Gastroesophageal sphincter (tissue), 4 donors: ENCODE measurements around the gene GABRG3. TPM values are rescaled to one million over a fixed set of nuclear protein-coding genes. Genes with fewer than 3 reads are reported as not detected.

Source experiments
- ATAC-seq: fragments of 150-250 bp; one replicate; pipeline ENCODE4 v1.9.1; 2016; ENCODE audit warnings: mild to moderate bottlenecking, moderate library complexity
- H3K27ac ChIP-seq, 4 donors: fragments of 200-600 bp; sonication (generic) in 3 of 4; 1 replicate in 3 of 4; 2 replicates in 1 of 4; pipeline ENCODE4 v1.5.1; 2016 to 2019
- H3K27me3 ChIP-seq: fragments of 200-600 bp; sonication (generic); one replicate; pipeline ENCODE4 v1.5.1; 2019
- H3K36me3 ChIP-seq, 2 donors: fragments of 200-600 bp; sonication (generic); one replicate each; pipeline ENCODE4 v1.5.1; 2019; ENCODE audit warnings: control low read depth in 1 of 2
- H3K4me1 ChIP-seq, 3 donors: fragments of 200-600 bp; sonication (generic); 1 replicate in 2 of 3; 2 replicates in 1 of 3; pipeline ENCODE4 v1.5.1; 2016 to 2019; ENCODE audit warnings: control low read depth in 2 of 3
- H3K4me3 ChIP-seq, 2 donors: fragments of 200-600 bp; sonication (generic); one replicate each; pipeline ENCODE4 v1.5.1; 2019; ENCODE audit warnings: mild to moderate bottlenecking in 1 of 2, moderate library complexity in 1 of 2
- H3K9me3 ChIP-seq, 3 donors: fragments of 200-600 bp; sonication (generic); one replicate each; pipeline ENCODE4 v1.5.1; 2017 to 2019; ENCODE audit warnings: control low read depth in 2 of 3
- EP300 ChIP-seq: sonication (generic); formaldehyde crosslinking; IDR thresholded peaks from one replicate; pipeline ENCODE4 v1.6.1; 2017; ENCODE audit warnings: antibody characterized with exemption, mild to moderate bottlenecking
- POLR2A ChIP-seq, 2 donors: fragments of 450-650 bp; IDR thresholded peaks; one replicate each; pipeline ENCODE4 v1.6.1; 2017; ENCODE audit warnings: antibody characterized with exemption in 2 of 2, mild to moderate bottlenecking in 2 of 2, moderate library complexity in 1 of 2
- POLR2AphosphoS5 ChIP-seq: sonication (generic); formaldehyde crosslinking; IDR thresholded peaks from one replicate; pipeline ENCODE4 v1.6.1; 2017; ENCODE audit warnings: antibody characterized with exemption
- WGBS, 2 donors: methylation state at CpG; one replicate each; pipeline ENCODE4 v1.1.5; 2018; ENCODE audit warnings: low coverage in 1 of 2; 5-methylcytosine and 5-hydroxymethylcytosine counted together
- total RNA-seq, 4 donors: library from RNA; depleted of rRNA; stranded (reverse); fragments of >200 nt; gene quantifications; one replicate each; pipeline ENCODE4 v1.1.0, GENCODE V29; 2016
- TF ChIP-seq, protein P1 (sequence below), 4 experiments: fragments of 200-600 bp in 2 of 4; fragments of 450-650 bp in 2 of 4; sonication (generic) in 1 of 4; IDR thresholded peaks; one replicate each; pipeline ENCODE4 v1.5.1; 2017 to 2019; ENCODE audit warnings: antibody characterized with exemption in 4 of 4, mild to moderate bottlenecking in 2 of 4, moderate library complexity in 2 of 4

The GABRG3 gene
- total RNA-seq, 4 donors from 2014 or later, result under 0.01 to 0.04 TPM; not detected in 2

DNA sequence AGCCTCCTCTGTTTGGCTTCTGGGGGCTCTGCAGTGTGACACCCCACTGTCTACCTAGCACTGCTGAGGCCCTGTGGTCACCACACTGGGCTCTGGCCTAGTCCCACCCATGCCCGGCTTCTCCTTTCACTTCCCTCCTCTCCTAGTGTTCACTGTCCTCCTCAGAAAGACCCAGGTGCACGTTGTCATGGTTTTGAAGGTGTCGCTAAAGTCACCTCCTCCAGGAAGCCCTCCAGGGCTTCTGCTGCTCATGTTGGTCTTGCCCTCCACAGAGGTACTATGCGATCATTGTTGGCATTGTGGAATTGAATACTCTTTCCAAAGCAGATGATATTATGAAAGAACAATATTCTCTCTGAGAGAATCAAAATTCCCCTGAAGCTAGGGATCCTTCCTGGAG is 163.5 kb downstream of the GABRG3 start:
- no peak for ATAC-seq
- H3K4me3 ChIP-seq, result no peak overlapping the region
- H3K27ac ChIP-seq, result no peak overlapping the region
- no peaks in the 10 kb centered on the region for H3K4me1 ChIP-seq
- H3K36me3 ChIP-seq, result no peaks in the 10 kb centered on the region
- no peaks in the 10 kb centered on the region for H3K9me3 ChIP-seq
- WGBS, 2 donors, result 92 to 97% methylated on average over 2 to 4 of the region's 4 CpGs
- no peak for TF ChIP-seq POLR2AphosphoS5
- TF ChIP-seq, protein P1, sequence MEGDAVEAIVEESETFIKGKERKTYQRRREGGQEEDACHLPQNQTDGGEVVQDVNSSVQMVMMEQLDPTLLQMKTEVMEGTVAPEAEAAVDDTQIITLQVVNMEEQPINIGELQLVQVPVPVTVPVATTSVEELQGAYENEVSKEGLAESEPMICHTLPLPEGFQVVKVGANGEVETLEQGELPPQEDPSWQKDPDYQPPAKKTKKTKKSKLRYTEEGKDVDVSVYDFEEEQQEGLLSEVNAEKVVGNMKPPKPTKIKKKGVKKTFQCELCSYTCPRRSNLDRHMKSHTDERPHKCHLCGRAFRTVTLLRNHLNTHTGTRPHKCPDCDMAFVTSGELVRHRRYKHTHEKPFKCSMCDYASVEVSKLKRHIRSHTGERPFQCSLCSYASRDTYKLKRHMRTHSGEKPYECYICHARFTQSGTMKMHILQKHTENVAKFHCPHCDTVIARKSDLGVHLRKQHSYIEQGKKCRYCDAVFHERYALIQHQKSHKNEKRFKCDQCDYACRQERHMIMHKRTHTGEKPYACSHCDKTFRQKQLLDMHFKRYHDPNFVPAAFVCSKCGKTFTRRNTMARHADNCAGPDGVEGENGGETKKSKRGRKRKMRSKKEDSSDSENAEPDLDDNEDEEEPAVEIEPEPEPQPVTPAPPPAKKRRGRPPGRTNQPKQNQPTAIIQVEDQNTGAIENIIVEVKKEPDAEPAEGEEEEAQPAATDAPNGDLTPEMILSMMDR (IDR thresholded peaks at IDR 0.05), result no peak
- TF ChIP-seq POLR2A (IDR thresholded peaks at IDR 0.05), result no peak
- no peak for TF ChIP-seq EP300
- H3K27me3 ChIP-seq, result no peaks in the 10 kb centered on the region

DNA sequence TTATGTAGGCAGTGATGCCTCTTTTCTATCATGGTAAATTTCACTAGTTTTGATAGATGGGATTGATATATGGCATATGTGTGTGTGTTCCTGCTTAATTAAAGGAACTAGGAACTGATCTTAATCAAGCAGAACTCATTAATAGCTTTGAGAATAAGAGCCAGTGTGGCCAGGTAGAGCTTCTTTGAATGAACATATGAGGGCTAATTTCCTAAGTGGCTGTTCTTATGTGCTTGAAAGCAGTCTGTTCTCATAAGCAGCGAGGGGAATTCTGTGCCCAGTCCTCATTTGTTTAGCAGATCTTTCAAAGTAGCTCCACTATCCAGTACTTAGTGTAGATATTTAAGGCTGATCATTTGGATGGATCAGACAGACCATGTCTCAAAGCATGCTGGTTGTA is 164.2 kb downstream of the GABRG3 start:
- no peaks in the 10 kb centered on the region for H3K27me3 ChIP-seq
- H3K36me3 ChIP-seq, result no peaks in the 10 kb centered on the region
- TF ChIP-seq, protein P1 (IDR thresholded peaks at IDR 0.05), result no peak
- TF ChIP-seq EP300, result no peak
- TF ChIP-seq POLR2A (IDR thresholded peaks at IDR 0.05), result no peak
- TF ChIP-seq POLR2AphosphoS5, result no peak
- no peak overlapping the region for H3K27ac ChIP-seq
- H3K4me3 ChIP-seq, result no peak overlapping the region
- no peak for ATAC-seq
- no peaks in the 10 kb centered on the region for H3K9me3 ChIP-seq
- H3K4me1 ChIP-seq, result no peaks in the 10 kb centered on the region
- 92 to 100% methylated on average over 1 of the region's 1 CpG for WGBS, 2 donors

DNA sequence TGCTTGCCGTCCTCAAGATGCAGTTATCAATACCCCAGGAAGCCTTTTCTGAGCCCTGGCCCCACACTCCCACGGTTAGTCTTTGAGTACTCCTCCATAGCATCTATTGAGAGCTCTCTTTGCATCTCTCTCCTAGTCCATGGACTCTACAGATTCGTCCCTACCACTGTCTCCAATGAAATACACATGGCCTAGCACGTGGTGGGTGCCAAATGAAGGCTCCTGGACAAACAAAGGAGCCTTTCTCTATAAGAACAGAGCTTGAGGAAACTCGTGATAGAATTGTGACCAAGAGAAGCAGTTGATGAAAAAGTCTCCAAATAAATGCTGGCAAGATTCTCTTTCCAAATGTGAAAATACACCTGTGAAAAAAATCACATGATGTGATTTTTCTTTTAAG is 166.1 kb downstream of the GABRG3 start:
- Histone ChIP-seq H3K27ac (no peak overlapping the region), H3K36me3 (no peaks in the 10 kb centered on the region), H3K9me3 (no peaks in the 10 kb centered on the region), H3K4me3 (no peak overlapping the region), H3K4me1 (no peaks in the 10 kb centered on the region), H3K27me3 (no peaks in the 10 kb centered on the region)
- 63 to 87% methylated on average over 1 to 3 of the region's 5 CpGs for WGBS, 2 donors
- TF ChIP-seq POLR2AphosphoS5 (no peak), EP300 (no peak), POLR2A (IDR thresholded peaks at IDR 0.05) (no peak)
- TF ChIP-seq, protein P1 (IDR thresholded peaks at IDR 0.05), result no peak
- ATAC-seq, result no peak

DNA sequence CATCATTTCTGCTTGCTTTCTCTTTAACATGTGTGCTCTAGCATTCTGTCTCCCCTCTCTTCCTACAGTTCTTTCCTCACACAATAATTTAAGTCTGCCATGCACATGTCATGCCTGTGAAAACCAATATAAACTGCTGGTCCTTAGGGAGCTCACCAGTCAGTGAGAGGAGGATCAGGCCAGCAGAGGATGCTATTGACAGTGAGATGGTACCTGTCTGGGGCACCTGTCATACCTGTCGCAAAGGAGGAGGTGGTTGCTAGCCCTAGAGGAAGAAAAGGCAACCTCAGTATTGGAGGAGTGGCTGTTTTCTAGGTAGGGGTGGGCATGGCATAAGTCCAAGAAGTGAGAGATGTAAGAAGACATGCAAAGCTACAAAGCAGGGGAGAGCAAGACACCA is 194.6 kb downstream of the GABRG3 start:
- H3K4me1 ChIP-seq, result no peaks in the 10 kb centered on the region
- no peaks in the 10 kb centered on the region for H3K36me3 ChIP-seq
- no peaks in the 10 kb centered on the region for H3K27me3 ChIP-seq
- no peak for TF ChIP-seq EP300
- TF ChIP-seq, protein P1 (IDR thresholded peaks at IDR 0.05), result no peak
- no peak for TF ChIP-seq POLR2A (IDR thresholded peaks at IDR 0.05)
- TF ChIP-seq POLR2AphosphoS5, result no peak
- H3K27ac ChIP-seq, result no peak overlapping the region
- H3K4me3 ChIP-seq, result no peak overlapping the region
- no peak for ATAC-seq
- 86 to 100% methylated on average over 1 of the region's 1 CpG for WGBS, 2 donors
- peaks cover 0 to 8% (median 0%) of the 10 kb centered on the region in 3 donors for H3K9me3 ChIP-seq

DNA sequence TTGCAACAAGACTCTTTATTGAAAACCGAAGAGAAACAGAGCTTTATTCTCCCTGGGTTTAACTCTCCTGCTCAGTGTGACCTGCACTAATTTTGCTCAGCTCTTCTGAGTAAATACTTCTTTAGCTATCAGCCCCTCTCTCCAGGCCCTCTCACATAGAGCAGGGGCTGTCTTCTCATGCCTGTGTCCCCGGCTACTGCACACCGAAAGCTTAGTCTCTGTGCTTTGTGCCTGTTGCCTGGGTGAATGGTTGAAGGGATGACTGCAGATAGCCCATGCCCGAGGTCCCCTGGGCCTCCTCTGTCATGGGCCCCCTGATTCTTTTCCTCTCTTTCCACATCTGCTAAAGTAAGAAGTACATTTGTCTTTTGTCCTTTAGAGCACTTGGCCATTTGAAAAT is 195.9 kb downstream of the GABRG3 start:
- no peak for ATAC-seq
- TF ChIP-seq EP300, result no peak
- TF ChIP-seq, protein P1 (IDR thresholded peaks at IDR 0.05), result no peak
- TF ChIP-seq POLR2A (IDR thresholded peaks at IDR 0.05), result no peak
- TF ChIP-seq POLR2AphosphoS5, result no peak
- no peak overlapping the region for H3K27ac ChIP-seq

More for the DNA sequence above, 195.9 kb downstream of the GABRG3 start:
- Histone ChIP-seq H3K9me3 (peaks cover 0 to 4% (median 0%) of the 10 kb centered on the region in 3 donors), H3K4me3 (no peak overlapping the region), H3K36me3 (no peaks in the 10 kb centered on the region), H3K27me3 (no peaks in the 10 kb centered on the region), H3K4me1 (no peaks in the 10 kb centered on the region)
- WGBS, 2 donors, result 57 to 68% methylated on average over 2 to 3 of the region's 4 CpGs
